SK-N-SH (cell line): ENCODE data around the gene ELMO1. TPM values are rescaled to one million over a fixed set of nuclear protein-coding genes. Genes with fewer than 3 reads are reported as not detected.

ENCODE experiments used
- CTCF ChIA-PET: fragments of 300-600, 350-600 bp; formaldehyde crosslinking; extraction: SDS; loops from one replicate; lab custom pipeline; 2021; lab: Yijun Ruan, JAX
- POLR2A ChIA-PET: fragments of 350-600 bp; sonication (Branson Sonifier 250); formaldehyde crosslinking; extraction: SDS; loops from one replicate; lab custom pipeline; 2020; ENCODE audit warnings: antibody characterized with exemption, inconsistent platforms; lab: Yijun Ruan, JAX
- DNase-seq: peaks from one replicate; pipeline ENCODE4 v3.0.0; 2012
- H2AFZ ChIP-seq: fragments of 200-600 bp; sonication (generic); 2 replicates; pipeline ENCODE4 v1.8.1; 2016; ENCODE audit warnings: antibody characterized with exemption, mild to moderate bottlenecking, low read depth
- H3F3A ChIP-seq: fragments of 200-600 bp; sonication (generic); replicated peaks from 2 replicates; pipeline ENCODE3; 2016; ENCODE audit warnings: antibody characterized with exemption, mild to moderate bottlenecking; ENCODE audit not compliant: insufficient read depth
- H3K27ac ChIP-seq, 2 experiments: fragments of 200-500 bp in 1 of 2; fragments of 200-600 bp in 1 of 2; sonication (Bioruptor generic) in 1 of 2; sonication (generic), shearing (Covaris generic) in 1 of 2; 2 replicates each; pipeline versions ENCODE4 v1.5.1 to v1.6.1; 2014 to 2016; ENCODE audit warnings: low read depth in 2 of 2, inconsistent platforms in 1 of 2, low read length in 1 of 2, mild to moderate bottlenecking in 1 of 2, mixed read lengths in 1 of 2
- H3K27me3 ChIP-seq: fragments of 200-600 bp; sonication (generic), shearing (Covaris generic); 2 replicates; pipeline ENCODE4 v1.6.1; 2016; ENCODE audit warnings: mixed run types; ENCODE audit not compliant: insufficient read depth
- H3K36me3 ChIP-seq, 2 experiments: fragments of 200-500 bp in 1 of 2; fragments of 200-600 bp in 1 of 2; sonication (Bioruptor generic) in 1 of 2; sonication (generic) in 1 of 2; replicated peaks in 1 of 2; 2 replicates each; pipeline versions ENCODE3 to v1.5.1; 2014 to 2016; ENCODE audit warnings: low read length in 1 of 2, mild to moderate bottlenecking in 1 of 2; ENCODE audit not compliant: insufficient read depth in 2 of 2, control insufficient read depth in 1 of 2
- H3K4me1 ChIP-seq, 2 experiments: fragments of 200-500 bp in 1 of 2; fragments of 200-600 bp in 1 of 2; sonication (Bioruptor generic) in 1 of 2; sonication (generic), shearing (Covaris generic) in 1 of 2; 2 replicates each; pipeline versions ENCODE4 v1.5.1 to v1.6.1; 2014 to 2016; ENCODE audit warnings: low read depth in 1 of 2, low read length in 1 of 2, mixed run types in 1 of 2; ENCODE audit not compliant: insufficient read depth in 2 of 2, control insufficient read depth in 1 of 2
- H3K4me2 ChIP-seq: fragments of 200-600 bp; sonication (generic), shearing (Covaris generic); 2 replicates; pipeline ENCODE4 v1.6.1; 2017; ENCODE audit warnings: mixed run types
- H3K4me3 ChIP-seq, 2 experiments: fragments of 200-500 bp in 1 of 2; fragments of 200-600 bp in 1 of 2; sonication (Bioruptor generic) in 1 of 2; sonication (generic), shearing (Covaris generic) in 1 of 2; 2 replicates each; pipeline versions ENCODE4 v1.5.1 to v1.8.1; 2014 to 2016; ENCODE audit warnings: low read depth in 2 of 2, inconsistent platforms in 1 of 2, low read length in 1 of 2, mild to moderate bottlenecking in 1 of 2, mixed read lengths in 1 of 2, moderate library complexity in 1 of 2
- H3K79me2 ChIP-seq: fragments of 200-600 bp; sonication (generic); 2 replicates; pipeline ENCODE4 v1.8.1; 2017; ENCODE audit warnings: mild to moderate bottlenecking; ENCODE audit not compliant: insufficient read depth
- H3K9ac ChIP-seq: fragments of 200-600 bp; sonication (generic); 2 replicates; pipeline ENCODE4 v1.6.1; 2017; ENCODE audit warnings: mixed run types
- H3K9me2 ChIP-seq: fragments of 200-600 bp; sonication (generic); 2 replicates; pipeline ENCODE4 v1.6.1; 2017; ENCODE audit warnings: mixed run types
- H3K9me3 ChIP-seq: fragments of 200-600 bp; sonication (generic); 2 replicates; pipeline ENCODE4 v1.6.1; 2017; ENCODE audit warnings: mixed run types, mild to moderate bottlenecking, moderate library complexity
- H4K20me1 ChIP-seq: fragments of 200-600 bp; sonication (generic); 2 replicates; pipeline ENCODE4 v1.6.1; 2017; ENCODE audit warnings: mild to moderate bottlenecking, mixed run types; ENCODE audit not compliant: insufficient read depth
- ELF1 ChIP-seq: IDR thresholded peaks from 2 replicates; pipeline ENCODE4 v1.4.0; 2012
- EZH2phosphoT487 ChIP-seq: fragments of 200-600 bp; sonication (generic); IDR thresholded peaks from 2 replicates; pipeline ENCODE4 v1.6.1; 2017; ENCODE audit warnings: low read depth, mixed run types, mild to moderate bottlenecking, antibody characterized with exemption, moderate library complexity, borderline replicate concordance
- NFIC ChIP-seq: IDR thresholded peaks from 2 replicates; pipeline ENCODE4 v1.4.0; 2012; ENCODE audit warnings: borderline replicate concordance
- PBX3 ChIP-seq: IDR thresholded peaks from 2 replicates; pipeline ENCODE4; 2012
- RCOR1 ChIP-seq: fragments of 150-350 bp; IDR thresholded peaks from 2 replicates; pipeline ENCODE4 v1.6.1; 2017; ENCODE audit warnings: antibody characterized with exemption, low read length
- TEAD4 ChIP-seq: IDR thresholded peaks from 2 replicates; pipeline ENCODE4 v1.4.0; 2012; ENCODE audit warnings: mild to moderate bottlenecking, borderline replicate concordance; ENCODE audit not compliant: insufficient read depth
- WGBS: methylation state at CpG from one replicate; pipeline ENCODE4 v1.1.6; 2017; ENCODE audit warnings: low lambda C conversion rate; 5-methylcytosine and 5-hydroxymethylcytosine counted together
- polyA plus RNA-seq, 3 experiments: library from polyadenylated mRNA; depleted of rRNA; stranded (reverse); fragments of >200 nt; gene quantifications; 2 replicates each; pipeline ENCODE4 v1.2.3, GENCODE V29; 2012
- TF ChIP-seq, protein P1 (sequence below): IDR thresholded peaks from 2 replicates; pipeline ENCODE4 v1.6.1; 2012; ENCODE audit warnings: mild to moderate bottlenecking, low read depth, low read length, moderate library complexity
- TF ChIP-seq, protein P2 (sequence below): IDR thresholded peaks from 2 replicates; pipeline ENCODE4 v1.4.0; 2012; ENCODE audit warnings: low read depth, borderline replicate concordance

ELMO1 gene
- polyA plus RNA-seq, 1 of the 3 experiments (the other 2 are of a cell fraction): 0.64 TPM

DNA sequence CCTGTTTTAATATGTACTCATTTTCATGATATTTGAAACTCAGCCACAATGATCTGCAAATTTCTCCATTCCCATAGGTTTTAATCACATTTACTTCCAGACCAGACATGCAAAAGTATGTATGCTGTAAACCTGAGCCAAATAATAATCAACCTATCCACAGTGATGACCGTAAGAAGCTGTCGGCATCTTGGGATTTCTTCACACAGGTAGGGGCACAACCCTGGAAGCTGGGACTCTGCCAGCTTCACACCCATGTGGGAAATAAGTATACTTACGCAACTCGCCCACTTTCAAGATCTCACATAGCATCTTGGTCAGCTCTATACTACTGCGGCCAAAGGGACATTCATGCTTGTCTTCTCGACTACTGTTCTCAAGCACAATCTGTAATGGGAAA, 352.3 kb downstream of the ELMO1 start (continued):
- TF ChIP-seq, protein P1, sequence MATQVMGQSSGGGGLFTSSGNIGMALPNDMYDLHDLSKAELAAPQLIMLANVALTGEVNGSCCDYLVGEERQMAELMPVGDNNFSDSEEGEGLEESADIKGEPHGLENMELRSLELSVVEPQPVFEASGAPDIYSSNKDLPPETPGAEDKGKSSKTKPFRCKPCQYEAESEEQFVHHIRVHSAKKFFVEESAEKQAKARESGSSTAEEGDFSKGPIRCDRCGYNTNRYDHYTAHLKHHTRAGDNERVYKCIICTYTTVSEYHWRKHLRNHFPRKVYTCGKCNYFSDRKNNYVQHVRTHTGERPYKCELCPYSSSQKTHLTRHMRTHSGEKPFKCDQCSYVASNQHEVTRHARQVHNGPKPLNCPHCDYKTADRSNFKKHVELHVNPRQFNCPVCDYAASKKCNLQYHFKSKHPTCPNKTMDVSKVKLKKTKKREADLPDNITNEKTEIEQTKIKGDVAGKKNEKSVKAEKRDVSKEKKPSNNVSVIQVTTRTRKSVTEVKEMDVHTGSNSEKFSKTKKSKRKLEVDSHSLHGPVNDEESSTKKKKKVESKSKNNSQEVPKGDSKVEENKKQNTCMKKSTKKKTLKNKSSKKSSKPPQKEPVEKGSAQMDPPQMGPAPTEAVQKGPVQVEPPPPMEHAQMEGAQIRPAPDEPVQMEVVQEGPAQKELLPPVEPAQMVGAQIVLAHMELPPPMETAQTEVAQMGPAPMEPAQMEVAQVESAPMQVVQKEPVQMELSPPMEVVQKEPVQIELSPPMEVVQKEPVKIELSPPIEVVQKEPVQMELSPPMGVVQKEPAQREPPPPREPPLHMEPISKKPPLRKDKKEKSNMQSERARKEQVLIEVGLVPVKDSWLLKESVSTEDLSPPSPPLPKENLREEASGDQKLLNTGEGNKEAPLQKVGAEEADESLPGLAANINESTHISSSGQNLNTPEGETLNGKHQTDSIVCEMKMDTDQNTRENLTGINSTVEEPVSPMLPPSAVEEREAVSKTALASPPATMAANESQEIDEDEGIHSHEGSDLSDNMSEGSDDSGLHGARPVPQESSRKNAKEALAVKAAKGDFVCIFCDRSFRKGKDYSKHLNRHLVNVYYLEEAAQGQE: no peak
- no peak for TF ChIP-seq PBX3
- TF ChIP-seq, protein P2, sequence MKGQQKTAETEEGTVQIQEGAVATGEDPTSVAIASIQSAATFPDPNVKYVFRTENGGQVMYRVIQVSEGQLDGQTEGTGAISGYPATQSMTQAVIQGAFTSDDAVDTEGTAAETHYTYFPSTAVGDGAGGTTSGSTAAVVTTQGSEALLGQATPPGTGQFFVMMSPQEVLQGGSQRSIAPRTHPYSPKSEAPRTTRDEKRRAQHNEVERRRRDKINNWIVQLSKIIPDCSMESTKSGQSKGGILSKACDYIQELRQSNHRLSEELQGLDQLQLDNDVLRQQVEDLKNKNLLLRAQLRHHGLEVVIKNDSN: no peak
- no peak for TF ChIP-seq RCOR1
- no peak for TF ChIP-seq ELF1
- no peak for TF ChIP-seq NFIC
- no peak for TF ChIP-seq TEAD4

DNA sequence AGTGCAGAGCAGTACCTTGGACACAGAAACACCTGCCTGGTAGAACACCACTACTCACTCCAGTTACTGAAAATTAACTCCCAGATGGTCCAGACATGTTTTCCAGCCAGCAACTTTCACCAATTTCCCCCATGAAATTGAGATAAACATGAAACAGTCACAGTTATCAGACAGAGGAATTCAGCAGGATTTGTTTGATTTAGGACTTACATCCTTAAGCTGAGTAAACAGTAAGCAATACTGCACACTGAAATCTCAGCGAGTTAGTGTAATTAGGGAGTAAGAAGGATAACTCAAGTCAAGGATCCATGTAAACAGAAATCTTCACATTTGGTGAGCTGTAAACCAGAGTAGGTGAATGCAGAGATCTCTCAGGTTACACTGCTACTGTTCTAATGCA, 353.5 kb downstream of the ELMO1 start:
- no peaks in the 10 kb centered on the region for H3K9me3 ChIP-seq
- 33% methylated on average over 1 of the region's 1 CpG for WGBS
- POLR2A ChIA-PET: no interaction called here
- no peak overlapping the region for H2AFZ ChIP-seq
- CTCF ChIA-PET: interaction anchor here (1.0 to 1.8 kb wide), 4 partner anchors 10 to 126 kb away, joined by 3 to 4 read pairs (median 4); no protein-coding TSS in a partner anchor
- H4K20me1 ChIP-seq: no peaks in the 10 kb centered on the region
- no peaks in the 10 kb centered on the region for H3K79me2 ChIP-seq
- no peak overlapping the region for H3K9ac ChIP-seq
- no peaks in the 10 kb centered on the region for H3K9me2 ChIP-seq
- H3K27ac ChIP-seq: no peak overlapping the region
- DNase-seq: no peak
- H3K4me3 ChIP-seq: no peak overlapping the region
- H3K4me1 ChIP-seq: peaks cover 0 to 6% of the 10 kb centered on the region in 2 experiments; a peak in 1 of 4 replicates
- H3F3A ChIP-seq: no peaks in the 10 kb centered on the region
- no peaks in the 10 kb centered on the region for H3K36me3 ChIP-seq
- no peaks in the 10 kb centered on the region for H3K27me3 ChIP-seq
- no peak overlapping the region for H3K4me2 ChIP-seq
- TF ChIP-seq, protein P2: no peak
- no peak for TF ChIP-seq EZH2phosphoT487
- TF ChIP-seq ELF1: no peak
